GM18867 (cell line): ENCODE results near the gene VAPA.

ENCODE experiments used
- ATAC-seq: cut with Tn5 transposase; IDR thresholded peaks from one replicate; pipeline ENCODE4 v1.9.1; 2021; ENCODE audit warnings: mild to moderate bottlenecking, moderate library complexity; ENCODE audit not compliant: unreplicated experiment

Gene VAPA

DNA sequence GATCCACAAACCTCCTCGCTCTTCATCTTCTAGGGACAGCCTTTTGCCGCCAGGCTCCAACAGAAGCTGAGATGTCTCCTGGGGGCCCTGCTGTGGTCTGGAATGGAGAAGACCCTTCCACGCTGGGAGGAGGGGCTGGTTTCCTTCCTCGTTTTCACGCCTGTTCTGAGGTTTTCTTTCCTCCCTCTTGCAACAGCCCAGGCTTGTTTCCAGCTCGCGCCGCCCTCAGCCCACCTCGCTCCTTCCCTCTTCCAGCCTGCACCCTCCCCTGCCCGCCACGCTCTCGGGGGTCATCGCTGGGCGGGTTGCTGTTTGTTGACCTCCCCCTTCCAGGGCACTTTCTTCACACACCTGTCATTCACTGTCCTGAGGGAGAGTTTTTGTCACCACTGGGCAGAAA is 55.4 kb downstream of the VAPA start:
- no peak for ATAC-seq

DNA sequence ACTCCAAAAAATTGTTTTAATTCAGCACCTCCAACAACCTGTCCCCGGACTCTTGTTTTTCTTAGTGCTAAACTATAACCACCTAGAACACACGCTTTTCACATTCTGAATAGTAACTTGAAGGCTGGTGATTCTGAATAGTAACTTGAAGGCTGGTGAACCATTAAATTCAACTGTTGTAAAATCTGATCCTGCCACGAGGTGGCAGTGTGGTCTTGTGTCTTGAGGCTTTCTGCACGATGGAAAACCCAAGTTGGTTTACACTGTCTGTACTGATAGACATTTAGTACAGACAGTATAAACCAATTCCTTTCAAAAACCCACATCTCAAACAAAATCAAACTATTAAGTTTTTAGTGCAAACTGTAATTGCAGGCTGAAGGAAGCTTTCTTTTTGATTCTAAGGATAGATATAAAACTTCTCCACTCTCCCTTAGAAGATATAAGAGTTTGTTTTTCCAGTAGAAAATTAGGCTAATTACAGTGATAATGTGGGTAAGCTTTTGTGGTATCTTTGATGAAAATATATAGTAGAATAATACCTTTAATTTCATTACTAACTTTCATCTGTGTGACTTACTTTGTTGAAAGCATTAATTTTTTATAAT is 57.6 kb downstream of the VAPA start:
- ATAC-seq, result no peak

DNA sequence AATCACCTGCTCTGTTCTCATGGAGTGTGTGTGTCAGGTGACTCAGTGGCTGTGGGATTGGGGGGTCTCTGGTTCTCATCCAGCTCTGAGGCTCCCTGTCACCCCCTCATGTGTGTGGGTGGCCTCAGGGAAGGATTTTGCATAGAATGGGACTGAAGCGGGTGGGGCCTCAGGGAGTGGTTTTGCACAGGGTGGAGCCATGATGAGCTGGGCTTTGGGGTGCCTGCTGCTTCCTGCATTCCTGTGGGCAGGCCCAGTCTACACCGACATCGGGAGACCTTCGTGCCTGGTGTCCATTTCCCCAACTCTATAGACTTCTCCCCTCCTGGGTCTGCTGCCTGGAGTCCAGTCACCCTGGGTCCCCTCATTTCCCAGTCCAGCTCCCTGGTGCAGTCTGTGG is 59.7 kb downstream of the VAPA start:
- ATAC-seq, result no peak

DNA sequence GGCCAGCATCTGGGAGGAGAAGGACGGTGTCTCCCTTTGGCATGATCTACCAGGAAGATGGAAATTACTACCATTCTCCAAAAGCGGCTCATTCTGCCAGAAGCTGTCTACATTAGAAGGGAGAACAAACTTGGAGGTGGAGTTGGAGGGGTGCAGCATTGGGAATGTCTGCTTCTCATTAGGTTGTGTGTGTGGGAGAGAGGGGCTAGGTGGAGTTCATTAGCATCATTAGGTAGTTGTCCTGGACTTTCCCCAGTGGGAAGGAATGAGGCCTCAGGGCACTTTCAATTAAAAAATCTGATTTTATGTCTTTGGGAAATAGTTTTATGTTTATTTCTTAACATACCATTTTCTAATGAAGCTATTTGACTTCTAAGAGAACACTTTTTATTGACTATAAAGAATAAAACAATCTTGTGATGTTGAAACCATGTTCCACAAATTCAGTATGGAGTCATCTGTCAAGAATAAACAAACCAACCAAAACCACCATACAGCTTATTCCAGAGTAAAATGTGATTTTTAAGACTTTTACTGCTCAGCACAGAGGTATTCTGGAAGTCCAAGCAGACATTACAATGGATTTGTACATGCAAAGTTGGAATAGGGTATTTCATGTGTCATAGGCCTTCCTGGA is 60.6 kb downstream of the VAPA start:
- no peak for ATAC-seq

DNA sequence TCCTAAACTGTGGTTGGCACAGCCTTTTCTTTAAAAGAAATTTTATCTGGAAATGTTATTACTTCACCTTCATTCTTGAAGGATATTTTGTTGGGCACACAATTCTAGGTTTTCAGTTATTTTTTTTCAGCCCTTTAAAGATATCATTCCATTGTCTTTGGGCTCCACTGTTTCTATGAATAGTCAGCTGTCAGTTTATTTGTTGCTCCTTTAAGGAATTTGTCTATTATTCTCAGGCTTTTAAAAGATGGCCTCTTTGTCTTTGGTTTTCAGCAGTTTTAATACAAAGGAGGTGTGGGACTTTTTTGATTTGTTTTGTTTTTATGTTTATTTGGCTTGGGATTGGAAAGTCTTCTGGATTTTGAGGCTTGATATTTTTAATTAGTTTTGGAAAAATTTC is 61.8 kb downstream of the VAPA start:
- ATAC-seq, result no peak

DNA sequence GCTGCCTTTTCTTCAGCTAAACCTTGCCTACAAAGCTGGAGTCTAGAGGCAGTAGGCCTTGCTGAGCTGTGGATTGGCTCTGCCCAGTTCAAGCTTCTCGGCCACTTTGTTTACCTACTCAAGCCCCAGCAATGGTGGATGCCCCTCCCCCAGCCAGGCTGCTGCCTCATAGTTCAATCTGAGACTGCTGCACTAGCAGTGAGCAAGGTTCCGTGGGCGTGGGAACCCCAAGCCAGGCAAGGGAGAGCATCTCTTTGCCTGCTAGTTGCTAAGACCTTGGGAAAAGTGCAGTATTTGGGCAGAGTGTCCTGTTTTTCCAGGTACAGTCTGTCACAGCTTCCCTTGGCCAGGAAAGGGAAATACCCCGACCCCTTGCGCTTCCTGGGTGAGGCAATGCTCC is 68.9 kb downstream of the VAPA start:
- no peak for ATAC-seq

DNA sequence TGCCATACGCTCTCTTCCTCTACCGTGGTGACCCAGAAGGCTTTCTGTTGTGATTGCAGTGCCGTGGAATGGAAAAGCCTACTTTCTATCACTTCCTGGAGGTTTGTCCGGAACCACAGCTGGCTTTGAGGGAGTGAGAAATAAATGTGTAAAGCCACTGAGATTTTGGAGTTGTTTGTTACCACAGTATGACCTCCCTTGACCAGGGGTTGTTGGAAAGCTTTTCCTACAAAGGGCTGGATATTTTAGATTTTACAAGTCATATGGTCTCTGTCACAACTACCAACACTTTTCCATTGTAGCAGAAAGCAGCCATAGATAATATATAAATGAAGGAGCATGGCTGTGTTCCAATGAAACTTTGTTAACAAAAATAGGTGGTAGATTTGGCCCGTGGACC is 70.3 kb downstream of the VAPA start:
- ATAC-seq, result no peak

DNA sequence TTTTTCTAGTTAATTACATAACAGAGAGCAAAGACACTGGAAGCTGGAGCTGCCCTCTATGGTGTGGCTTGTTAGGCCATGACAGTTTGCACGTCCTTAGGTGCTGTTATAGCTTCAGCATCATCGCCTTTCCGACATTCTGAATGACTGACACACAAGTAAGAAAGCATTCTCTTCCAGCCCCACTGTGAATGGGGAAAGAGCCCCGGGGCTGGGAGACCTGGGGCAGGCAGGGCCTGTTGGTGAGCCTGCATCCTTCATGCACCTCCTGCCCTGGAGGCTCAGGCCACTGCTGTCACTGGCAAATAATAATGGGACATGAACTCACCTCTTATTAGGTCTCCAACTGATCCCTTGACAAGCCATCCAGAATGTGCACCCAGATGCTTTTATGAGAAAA is 71.8 kb downstream of the VAPA start:
- ATAC-seq, result no peak

DNA sequence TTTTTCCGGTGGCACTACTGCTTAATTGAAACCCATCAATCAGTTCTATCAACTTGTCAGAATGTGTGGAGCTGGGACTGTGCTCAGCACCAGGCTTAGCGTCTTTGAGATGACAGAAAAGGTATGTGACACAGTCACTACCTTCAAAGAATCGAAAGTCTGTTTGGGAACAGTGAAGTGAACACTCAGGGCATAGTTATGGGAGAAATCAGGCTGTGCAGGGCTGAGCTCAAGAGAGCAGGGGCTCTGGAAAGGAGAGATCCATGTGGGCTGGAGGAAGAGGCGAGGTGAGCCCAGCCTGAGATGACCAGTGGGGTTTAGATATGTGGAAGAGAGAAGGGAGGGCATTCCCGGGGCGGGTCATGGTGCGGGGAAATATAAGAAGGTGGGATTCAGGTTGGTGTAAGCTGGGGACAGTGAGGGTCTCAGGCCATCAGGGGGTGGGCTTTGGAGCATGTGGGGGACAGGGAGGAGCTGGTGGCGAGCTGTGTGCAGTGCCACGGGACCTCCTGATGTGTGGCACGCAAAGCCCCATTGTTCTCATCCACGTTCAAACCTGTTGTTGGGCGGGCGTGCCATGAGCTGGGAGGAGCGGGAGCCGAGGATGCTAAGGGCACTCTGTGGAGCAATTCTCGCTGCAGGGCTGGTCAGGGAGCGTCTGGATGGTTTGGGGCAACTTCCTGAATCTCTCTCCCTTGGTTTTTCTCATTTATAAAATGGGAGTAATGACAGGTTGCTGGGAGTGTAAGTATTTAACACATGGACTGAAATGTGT is 72.5 kb downstream of the VAPA start:
- ATAC-seq, result no peak

DNA sequence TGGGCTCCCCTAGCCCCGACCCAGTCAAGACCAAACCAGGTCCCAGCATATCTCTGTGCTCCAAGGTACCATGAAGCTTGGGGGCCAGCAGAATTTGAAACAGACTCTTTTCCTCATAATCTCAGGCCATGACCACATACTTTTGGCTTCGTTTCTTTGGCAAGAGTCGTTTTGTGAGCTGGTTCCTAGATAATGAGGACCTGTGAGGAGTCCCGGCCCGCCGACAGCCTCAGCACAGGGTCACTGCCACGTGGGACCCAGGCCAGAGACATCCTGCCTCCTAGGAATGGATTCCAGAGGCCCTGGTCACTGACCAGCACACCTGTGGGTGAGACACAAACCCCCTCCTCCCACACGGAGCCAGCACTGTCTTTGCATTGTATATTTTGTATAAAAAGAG is 73.5 kb downstream of the VAPA start:
- no peak for ATAC-seq

DNA sequence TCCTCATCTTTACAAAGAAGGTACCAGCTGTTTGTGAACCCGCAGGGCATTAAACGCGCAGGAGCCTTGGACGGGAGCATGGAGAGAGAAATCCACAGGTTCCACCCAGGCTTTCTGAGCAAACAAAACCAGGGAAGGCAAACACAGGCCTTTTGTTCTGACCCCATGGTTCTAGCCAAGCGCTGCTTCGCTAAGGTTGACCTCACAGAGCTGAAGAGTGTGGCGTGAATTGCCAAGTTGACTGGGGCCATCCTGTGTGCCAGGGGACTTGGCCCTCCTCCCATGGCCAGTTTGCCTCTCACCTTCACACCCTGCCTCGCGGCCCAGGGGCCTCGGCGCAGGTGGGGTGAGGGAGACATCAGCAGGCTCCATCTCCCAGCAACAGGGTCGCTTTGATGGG is 74.1 kb downstream of the VAPA start:
- no peak for ATAC-seq

DNA sequence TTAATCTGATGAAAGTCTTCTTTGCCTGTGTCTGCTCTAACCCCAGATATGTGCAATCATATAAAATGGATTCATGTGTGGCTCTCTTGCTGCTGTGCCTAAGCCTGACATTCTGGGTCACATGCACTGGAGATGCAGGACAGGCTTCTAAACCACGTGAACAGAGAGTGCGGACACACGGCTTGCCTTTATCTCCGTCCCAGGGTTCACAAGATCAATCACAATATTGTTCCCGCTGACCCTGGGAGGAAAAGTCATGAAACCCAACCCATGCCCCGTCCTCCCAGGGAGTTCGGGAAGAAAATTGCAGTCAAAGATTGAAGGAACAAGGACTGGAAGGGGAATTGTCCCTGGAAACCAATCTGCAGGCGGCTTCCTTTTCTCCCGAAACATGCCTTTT is 74.8 kb downstream of the VAPA start:
- ATAC-seq, result no peak

DNA sequence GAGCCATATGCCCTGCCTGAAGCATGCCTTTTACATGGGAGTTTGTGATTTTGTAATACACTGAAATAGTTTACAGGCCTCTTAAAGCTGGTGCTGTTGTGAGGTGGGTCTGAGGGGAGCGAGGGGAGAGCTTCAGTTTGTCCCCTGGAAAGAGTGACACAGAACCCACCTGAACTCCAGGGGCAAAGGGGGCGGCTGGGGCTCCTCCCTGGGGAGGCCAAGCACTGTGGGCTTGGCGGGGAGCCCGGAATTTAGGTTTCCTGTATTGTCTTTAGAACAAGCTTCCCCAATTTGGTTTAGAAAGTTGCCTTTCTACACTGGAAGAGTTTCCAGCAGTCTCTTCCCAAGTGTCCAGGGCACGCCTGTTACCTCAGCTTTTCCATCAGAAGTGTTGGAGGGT is 75.7 kb downstream of the VAPA start:
- ATAC-seq, result no peak

DNA sequence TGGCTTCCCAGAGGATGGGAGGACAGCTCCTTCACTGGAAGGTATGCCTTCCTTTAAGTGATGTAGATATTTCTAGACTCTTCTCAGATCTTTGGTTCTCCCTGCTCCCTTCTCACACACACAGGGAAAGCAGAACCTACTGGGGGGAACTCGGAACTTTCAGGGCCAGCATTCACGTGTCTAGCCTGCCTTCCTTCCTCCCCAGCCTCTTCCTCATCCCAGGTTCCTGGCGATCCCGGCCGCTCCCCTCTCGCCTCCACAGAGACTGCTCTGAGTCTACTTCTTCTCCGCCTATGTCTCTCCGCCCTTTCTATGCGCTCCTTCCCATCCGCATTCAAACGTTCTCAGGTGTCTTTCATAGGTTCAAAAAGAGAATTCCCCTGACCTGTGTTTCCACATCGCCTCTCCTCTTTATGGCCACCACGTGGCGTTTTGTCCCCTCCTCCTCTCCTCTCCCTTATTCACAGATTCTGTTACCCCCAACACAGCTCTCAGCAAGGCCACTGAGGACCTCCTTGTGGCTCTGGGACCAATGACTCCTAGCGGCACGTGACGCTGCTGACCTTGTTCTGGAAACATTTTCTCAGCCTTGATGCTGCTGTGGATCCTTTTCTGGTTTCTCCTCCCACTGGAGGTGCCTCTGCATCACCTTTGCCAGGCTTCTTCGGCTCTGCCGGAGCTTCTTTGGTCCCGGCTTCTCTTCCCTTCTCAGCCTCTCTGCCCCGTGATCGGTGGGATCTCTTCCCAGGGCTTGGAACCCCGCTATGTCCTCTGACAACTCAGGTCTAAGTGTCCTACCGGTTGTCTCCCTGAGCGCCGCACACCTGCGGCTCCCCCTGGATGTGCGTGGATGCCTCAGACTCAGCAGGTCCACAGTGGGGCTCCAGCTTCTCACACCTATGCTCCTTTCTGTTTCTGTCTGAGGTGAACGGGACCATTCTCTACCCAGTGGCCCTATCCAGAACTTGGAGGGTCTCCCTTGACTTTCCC is 77.5 kb downstream of the VAPA start:
- ATAC-seq, result no peak

DNA sequence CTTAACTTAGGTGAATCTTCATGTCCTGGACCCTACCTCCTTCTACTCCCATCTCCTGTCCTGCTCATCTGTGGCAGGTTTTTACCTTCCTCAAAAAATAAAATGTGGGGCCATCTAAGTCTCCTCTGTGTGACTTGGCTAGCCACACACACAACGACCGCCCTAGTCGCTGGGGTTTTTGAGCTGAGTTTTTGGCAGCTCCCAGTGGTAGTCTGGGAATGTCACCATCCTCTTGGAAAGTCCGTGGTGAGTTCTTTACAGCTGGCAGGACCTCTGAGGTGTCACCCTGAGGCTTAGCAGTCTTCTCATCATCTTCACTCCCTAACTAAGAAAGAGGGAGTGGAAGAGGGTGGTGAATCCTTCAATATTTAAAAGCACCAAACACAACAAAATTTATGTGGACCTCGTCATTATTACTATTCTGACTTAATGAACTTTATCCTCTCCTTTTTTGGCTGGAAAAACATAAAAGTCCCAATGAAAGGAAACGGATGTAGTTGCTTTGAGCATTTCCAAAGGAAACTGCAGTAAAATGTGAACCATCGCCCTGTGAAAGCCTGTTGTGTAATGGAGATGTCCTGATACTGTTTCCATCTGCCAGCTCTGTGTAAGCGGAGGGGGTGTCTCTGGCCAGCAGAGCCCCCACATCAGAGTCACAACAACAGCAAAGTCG is 78.6 kb downstream of the VAPA start:
- no peak for ATAC-seq

DNA sequence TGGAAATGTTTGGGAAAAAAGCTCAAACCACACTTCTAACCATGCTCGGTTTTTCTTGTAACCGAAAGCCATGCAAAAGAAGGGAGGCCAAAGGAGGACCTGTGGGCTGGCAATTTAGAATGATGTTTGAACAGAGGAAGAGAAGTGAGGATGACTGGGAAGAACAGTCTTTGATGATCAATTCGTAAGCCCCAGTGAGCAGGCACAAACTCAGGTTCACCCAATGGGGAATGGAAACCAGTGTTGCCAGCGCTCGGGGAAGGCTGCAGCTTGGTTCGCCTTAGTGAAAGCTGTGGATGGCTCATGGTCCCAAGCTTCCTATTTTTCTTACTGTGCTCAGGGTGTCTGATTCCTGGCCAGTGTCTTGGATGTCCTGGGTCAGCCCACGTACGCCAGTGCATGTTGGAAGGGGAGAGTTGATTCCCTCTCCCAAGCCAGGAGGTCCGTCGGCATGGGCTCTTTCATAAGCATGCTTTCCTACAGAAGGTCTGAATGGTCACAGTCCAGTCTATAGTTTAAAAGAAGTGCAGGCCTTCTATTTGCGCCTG is 79.2 kb downstream of the VAPA start:
- no peak for ATAC-seq

DNA sequence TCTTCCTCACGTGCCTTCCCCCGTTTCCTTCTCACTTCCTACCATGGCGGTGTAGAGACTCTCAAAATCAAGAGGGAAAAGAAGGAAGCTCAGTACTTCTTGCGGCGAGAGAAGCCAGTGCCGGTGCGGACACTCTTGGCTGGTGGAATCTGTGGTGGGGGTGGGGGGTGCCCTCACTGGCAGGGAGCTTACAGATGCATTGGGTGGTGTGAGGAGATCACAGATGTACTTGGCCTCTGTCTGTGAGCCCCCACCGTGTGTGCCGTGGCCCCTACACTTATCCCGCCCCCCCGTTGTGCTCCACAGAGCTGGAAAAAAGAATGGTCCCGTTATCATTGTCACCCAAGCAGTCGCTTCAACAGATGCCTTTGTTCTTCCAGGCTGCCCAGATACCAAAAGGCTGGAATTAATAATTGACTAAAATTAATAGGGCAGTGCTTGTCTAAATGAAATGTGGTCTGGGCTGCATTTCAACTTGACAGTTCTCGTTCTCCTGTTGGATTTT is 79.8 kb downstream of the VAPA start:
- ATAC-seq, result no peak

DNA sequence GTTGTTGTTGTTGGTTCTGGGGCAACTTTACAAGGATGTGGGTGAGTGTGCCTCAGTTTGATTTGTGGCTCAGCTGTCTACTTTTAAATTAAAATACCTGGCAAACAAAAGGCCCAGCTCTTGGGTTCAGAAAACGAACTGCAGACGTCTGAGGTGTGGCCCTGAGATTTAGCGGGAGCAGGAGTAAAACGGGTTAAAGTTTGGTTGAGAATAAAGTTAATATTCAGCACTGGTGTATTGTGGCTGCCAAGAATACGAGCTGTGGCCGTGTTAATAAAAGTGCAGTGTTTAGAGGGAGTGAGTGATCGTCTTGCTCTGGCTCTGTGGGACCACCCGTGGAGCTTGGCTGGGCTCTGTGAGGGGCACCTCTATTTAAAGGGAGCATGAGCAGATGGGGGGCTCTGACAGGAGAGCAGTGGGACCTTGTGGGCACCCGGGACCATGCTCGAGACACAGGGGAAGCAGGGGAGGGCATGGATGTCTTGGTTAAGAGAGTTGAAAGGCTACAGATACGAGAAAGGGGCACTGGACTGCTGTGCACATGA is 80.3 kb downstream of the VAPA start:
- no peak for ATAC-seq

DNA sequence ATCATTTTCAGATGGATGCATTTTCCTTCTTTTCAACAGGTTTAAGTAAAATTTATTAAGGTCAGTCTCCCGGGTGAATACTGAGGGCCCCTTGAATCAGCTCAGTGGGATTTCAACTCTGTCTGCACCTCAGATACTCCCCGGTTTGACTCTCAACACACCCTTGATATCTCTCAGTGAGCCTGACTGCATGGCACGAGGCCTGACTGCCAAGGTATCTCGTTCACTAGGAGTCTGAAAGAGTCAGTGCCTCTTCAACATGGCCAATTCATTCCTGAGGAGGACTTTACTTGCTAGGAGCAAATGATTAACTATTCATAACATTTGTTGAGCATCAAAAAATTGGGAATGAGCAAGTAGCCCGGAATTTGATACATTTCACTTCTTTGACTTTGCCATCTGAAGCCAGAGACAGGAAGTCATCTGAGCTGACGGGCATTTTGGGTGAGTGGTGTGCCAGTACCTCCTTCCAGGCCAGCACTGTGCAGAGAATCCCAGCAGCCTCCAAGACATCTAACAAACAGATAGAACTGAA is 81.0 kb downstream of the VAPA start:
- no peak for ATAC-seq

DNA sequence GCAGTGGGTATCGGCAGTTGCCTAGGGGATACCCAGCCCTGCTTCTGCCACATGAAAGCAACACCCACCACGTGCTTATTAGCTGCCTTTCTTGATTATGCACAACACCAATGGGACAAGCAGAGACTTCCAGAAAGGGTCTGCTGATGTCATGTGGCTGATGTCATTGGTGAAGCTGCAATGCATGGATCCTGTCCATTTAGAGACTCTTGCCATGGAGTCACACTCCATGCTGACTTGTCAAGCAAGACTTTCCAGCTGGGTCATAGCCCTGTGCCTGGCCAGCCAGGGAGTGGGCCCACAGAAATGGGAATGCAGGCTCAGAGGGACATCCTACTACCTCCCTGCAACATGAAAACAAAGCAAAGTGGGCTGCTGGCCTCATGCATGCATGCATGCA is 81.8 kb downstream of the VAPA start:
- no peak for ATAC-seq
